ENCODE measurements around the gene SPECC1L. TPM values are rescaled to one million over a fixed set of nuclear protein-coding genes. Genes with fewer than 3 reads are reported as not detected.
"Not testable (repeated sequence)": the region's sequence is repeated elsewhere in the genome, so short reads cannot be mapped to it uniquely, and the experiment has no call there.

Gene SPECC1L
- total RNA-seq, 1 donor from 2014 or later: 21.9 TPM

GRCh38 chr22:24233816-24234215 is 36.8 kb upstream of the SPECC1L start:
- no peak overlapping the region for H3K4me3 ChIP-seq (ENCODE audit: low read length in 3 of 3)
- no peaks in the 10 kb centered on the region for H3K27me3 ChIP-seq (ENCODE audit: control insufficient read depth in 3 of 3, insufficient read depth in 3 of 3, low read length in 3 of 3)
- no peaks in the 10 kb centered on the region for H3K36me3 ChIP-seq (ENCODE audit: control insufficient read depth in 3 of 3, insufficient read depth in 3 of 3, low read length in 3 of 3)
- H3K4me1 ChIP-seq (ENCODE audit: control insufficient read depth in 3 of 3, insufficient read depth in 3 of 3, low read length in 3 of 3): no peaks in the 10 kb centered on the region
- H3K9me3 ChIP-seq (ENCODE audit: control insufficient read depth in 3 of 3, low read length in 3 of 3): no peaks in the 10 kb centered on the region
- H3K27ac ChIP-seq (ENCODE audit: low read depth, low read length): no peak overlapping the region
- H3K9ac ChIP-seq (ENCODE audit: low read depth in 1 of 3, low read length in 3 of 3): no peak overlapping the region

GRCh38 chr22:24235315-24235714 is 35.3 kb upstream of the SPECC1L start:
- Histone ChIP-seq H3K27me3 (ENCODE audit: control insufficient read depth in 3 of 3, insufficient read depth in 3 of 3, low read length in 3 of 3) (no peaks in the 10 kb centered on the region), H3K9me3 (ENCODE audit: control insufficient read depth in 3 of 3, low read length in 3 of 3) (no peaks in the 10 kb centered on the region), H3K9ac (ENCODE audit: low read depth in 1 of 3, low read length in 3 of 3) (no peak overlapping the region), H3K4me3 (ENCODE audit: low read length in 3 of 3) (no peak overlapping the region), H3K27ac (ENCODE audit: low read depth, low read length) (no peak overlapping the region), H3K36me3 (ENCODE audit: control insufficient read depth in 3 of 3, insufficient read depth in 3 of 3, low read length in 3 of 3) (no peaks in the 10 kb centered on the region), H3K4me1 (ENCODE audit: control insufficient read depth in 3 of 3, insufficient read depth in 3 of 3, low read length in 3 of 3) (no peaks in the 10 kb centered on the region)

GRCh38 chr22:24236656-24237055 is 34.0 kb upstream of the SPECC1L start:
- H3K9me3 ChIP-seq (ENCODE audit: control insufficient read depth in 3 of 3, low read length in 3 of 3): no peaks in the 10 kb centered on the region
- no peaks in the 10 kb centered on the region for H3K27me3 ChIP-seq (ENCODE audit: control insufficient read depth in 3 of 3, insufficient read depth in 3 of 3, low read length in 3 of 3)
- H3K36me3 ChIP-seq (ENCODE audit: control insufficient read depth in 3 of 3, insufficient read depth in 3 of 3, low read length in 3 of 3): no peaks in the 10 kb centered on the region
- no peaks in the 10 kb centered on the region for H3K4me1 ChIP-seq (ENCODE audit: control insufficient read depth in 3 of 3, insufficient read depth in 3 of 3, low read length in 3 of 3)
- no peak overlapping the region for H3K9ac ChIP-seq (ENCODE audit: low read depth in 1 of 3, low read length in 3 of 3)
- H3K27ac ChIP-seq (ENCODE audit: low read depth, low read length): no peak overlapping the region
- no peak overlapping the region for H3K4me3 ChIP-seq (ENCODE audit: low read length in 3 of 3)

- H3K27ac ChIP-seq (ENCODE audit: low read depth, low read length); H3K27me3 ChIP-seq (ENCODE audit: control insufficient read depth in 3 of 3, insufficient read depth in 3 of 3, low read length in 3 of 3); H3K4me1 ChIP-seq (ENCODE audit: control insufficient read depth in 3 of 3, insufficient read depth in 3 of 3, low read length in 3 of 3); H3K4me3 ChIP-seq (ENCODE audit: low read length in 3 of 3); H3K36me3 ChIP-seq (ENCODE audit: control insufficient read depth in 3 of 3, insufficient read depth in 3 of 3, low read length in 3 of 3); H3K9me3 ChIP-seq (ENCODE audit: control insufficient read depth in 3 of 3, low read length in 3 of 3); H3K9ac ChIP-seq (ENCODE audit: low read depth in 1 of 3, low read length in 3 of 3): not testable (repeated sequence)
These were observed 32.4 kb upstream of the SPECC1L start for GRCh38 chr22:24238101-24238694.

GRCh38 chr22:24240381-24240780 is 30.2 kb upstream of the SPECC1L start:
- Histone ChIP-seq H3K27me3 (ENCODE audit: control insufficient read depth in 3 of 3, insufficient read depth in 3 of 3, low read length in 3 of 3) (no peaks in the 10 kb centered on the region), H3K36me3 (ENCODE audit: control insufficient read depth in 3 of 3, insufficient read depth in 3 of 3, low read length in 3 of 3) (no peaks in the 10 kb centered on the region), H3K9ac (ENCODE audit: low read depth in 1 of 3, low read length in 3 of 3) (no peak overlapping the region), H3K9me3 (ENCODE audit: control insufficient read depth in 3 of 3, low read length in 3 of 3) (no peaks in the 10 kb centered on the region), H3K4me1 (ENCODE audit: control insufficient read depth in 3 of 3, insufficient read depth in 3 of 3, low read length in 3 of 3) (peaks cover 10 to 18% (median 14%) of the 10 kb centered on the region in 3 donors), H3K4me3 (ENCODE audit: low read length in 3 of 3) (no peak overlapping the region), H3K27ac (ENCODE audit: low read depth, low read length) (no peak overlapping the region)

- H3K36me3 ChIP-seq (ENCODE audit: control insufficient read depth in 3 of 3, insufficient read depth in 3 of 3, low read length in 3 of 3); H3K27me3 ChIP-seq (ENCODE audit: control insufficient read depth in 3 of 3, insufficient read depth in 3 of 3, low read length in 3 of 3); H3K4me3 ChIP-seq (ENCODE audit: low read length in 3 of 3); H3K27ac ChIP-seq (ENCODE audit: low read depth, low read length); H3K9ac ChIP-seq (ENCODE audit: low read depth in 1 of 3, low read length in 3 of 3); H3K9me3 ChIP-seq (ENCODE audit: control insufficient read depth in 3 of 3, low read length in 3 of 3): not testable (repeated sequence)
- H3K4me1 ChIP-seq (ENCODE audit: control insufficient read depth in 3 of 3, insufficient read depth in 3 of 3, low read length in 3 of 3): peaks cover 16 to 25% (median 16%) of the 10 kb centered on the region in 3 donors
These were observed 29.5 kb upstream of the SPECC1L start for GRCh38 chr22:24240985-24241692.

GRCh38 chr22:24243417-24243816 is 27.2 kb upstream of the SPECC1L start:
- peaks cover 24 to 38% (median 31%) of the 10 kb centered on the region in 3 donors for H3K4me1 ChIP-seq (ENCODE audit: control insufficient read depth in 3 of 3, insufficient read depth in 3 of 3, low read length in 3 of 3)
- H3K27ac ChIP-seq (ENCODE audit: low read depth, low read length): peak overlapping the region; percentile 58
- H3K4me3 ChIP-seq (ENCODE audit: low read length in 3 of 3): peak overlapping the region in 2 of 3 donors; percentile 27 to 31

GRCh38 chr22:24244144-24244787 is 26.4 kb upstream of the SPECC1L start:
- no peaks in the 10 kb centered on the region for H3K9me3 ChIP-seq (ENCODE audit: control insufficient read depth in 3 of 3, low read length in 3 of 3)
- peak overlapping the region; percentile 58 for H3K27ac ChIP-seq (ENCODE audit: low read depth, low read length)
- no peaks in the 10 kb centered on the region for H3K27me3 ChIP-seq (ENCODE audit: control insufficient read depth in 3 of 3, insufficient read depth in 3 of 3, low read length in 3 of 3)
- H3K4me1 ChIP-seq (ENCODE audit: control insufficient read depth in 3 of 3, insufficient read depth in 3 of 3, low read length in 3 of 3): peaks cover 24 to 38% (median 31%) of the 10 kb centered on the region in 3 donors
- no peaks in the 10 kb centered on the region for H3K36me3 ChIP-seq (ENCODE audit: control insufficient read depth in 3 of 3, insufficient read depth in 3 of 3, low read length in 3 of 3)
- peak overlapping the region in 2 of 3 donors; percentile 43 to 54 for H3K9ac ChIP-seq (ENCODE audit: low read depth in 1 of 3, low read length in 3 of 3)
- peak overlapping the region; percentile 43 to 57 (median 45) for H3K4me3 ChIP-seq (ENCODE audit: low read length in 3 of 3)

More at GRCh38 chr22:24243417-24243816, 27.2 kb upstream of the SPECC1L start:
- H3K9ac ChIP-seq (ENCODE audit: low read depth in 1 of 3, low read length in 3 of 3); H3K36me3 ChIP-seq (ENCODE audit: control insufficient read depth in 3 of 3, insufficient read depth in 3 of 3, low read length in 3 of 3); H3K9me3 ChIP-seq (ENCODE audit: control insufficient read depth in 3 of 3, low read length in 3 of 3); H3K27me3 ChIP-seq (ENCODE audit: control insufficient read depth in 3 of 3, insufficient read depth in 3 of 3, low read length in 3 of 3): not testable (repeated sequence)

- peak within 1 kb of the TSS; percentile 43 to 57 (median 45) for H3K4me3 ChIP-seq (ENCODE audit: low read length in 3 of 3)
- H3K27me3 ChIP-seq (ENCODE audit: control insufficient read depth in 3 of 3, insufficient read depth in 3 of 3, low read length in 3 of 3); H3K9me3 ChIP-seq (ENCODE audit: control insufficient read depth in 3 of 3, low read length in 3 of 3); H3K36me3 ChIP-seq (ENCODE audit: control insufficient read depth in 3 of 3, insufficient read depth in 3 of 3, low read length in 3 of 3): not testable (repeated sequence)
- peaks cover 24 to 38% (median 31%) of the 10 kb centered on the region in 3 donors for H3K4me1 ChIP-seq (ENCODE audit: control insufficient read depth in 3 of 3, insufficient read depth in 3 of 3, low read length in 3 of 3)
- H3K27ac ChIP-seq (ENCODE audit: low read depth, low read length): peak within 1 kb of the TSS; percentile 69
- peak within 1 kb of the TSS; percentile 6 to 54 (median 43) for H3K9ac ChIP-seq (ENCODE audit: low read depth in 1 of 3, low read length in 3 of 3)
These were observed 25.6 kb upstream of the SPECC1L start, which contains the start of gene GGT5 for GRCh38 chr22:24245030-24245431. TSS of gene GGT5 (minus strand) at chr22:24245082. CDS start at chr22:24244725, 357 bp downstream.
